ENCODE results near the gene JAM3. TPM values are rescaled to one million over a fixed set of nuclear protein-coding genes. Genes with fewer than 3 reads are reported as not detected.

Gene JAM3
- total and polyA plus RNA-seq, 10 of the 15 experiments (the other 5 are each of a cell fraction or from before 2014, with no cell fraction given), result 0.04 to 1.1 (median 0.32) TPM; not detected in 1

DNA sequence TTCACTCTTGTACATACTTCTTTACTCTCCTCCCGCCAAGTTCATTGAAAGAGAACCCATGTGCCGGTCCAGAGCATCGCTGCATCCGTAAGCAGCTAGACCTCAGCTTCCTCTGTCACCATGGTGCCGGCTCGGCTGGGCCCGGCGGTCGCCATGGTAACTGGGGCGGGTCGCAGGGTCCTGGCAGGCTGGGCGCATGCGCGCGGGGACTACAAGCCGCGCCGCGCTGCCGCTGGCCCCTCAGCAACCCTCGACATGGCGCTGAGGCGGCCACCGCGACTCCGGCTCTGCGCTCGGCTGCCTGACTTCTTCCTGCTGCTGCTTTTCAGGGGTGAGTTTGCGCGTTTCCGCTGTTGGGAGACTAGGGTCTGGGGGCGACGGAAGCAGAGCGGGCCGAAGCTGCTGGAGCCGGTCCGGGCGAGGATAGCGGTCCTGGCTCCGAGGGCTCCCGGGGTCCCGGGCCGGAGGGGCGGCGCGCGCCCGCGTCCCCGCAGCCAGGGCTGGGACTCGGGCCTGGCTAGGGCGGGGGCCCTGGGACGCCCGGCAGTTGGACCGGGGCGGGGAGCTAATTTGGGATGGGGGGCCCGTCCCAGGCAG lies at the start of gene JAM3 (continued):
- TF ChIP-seq, protein P1, sequence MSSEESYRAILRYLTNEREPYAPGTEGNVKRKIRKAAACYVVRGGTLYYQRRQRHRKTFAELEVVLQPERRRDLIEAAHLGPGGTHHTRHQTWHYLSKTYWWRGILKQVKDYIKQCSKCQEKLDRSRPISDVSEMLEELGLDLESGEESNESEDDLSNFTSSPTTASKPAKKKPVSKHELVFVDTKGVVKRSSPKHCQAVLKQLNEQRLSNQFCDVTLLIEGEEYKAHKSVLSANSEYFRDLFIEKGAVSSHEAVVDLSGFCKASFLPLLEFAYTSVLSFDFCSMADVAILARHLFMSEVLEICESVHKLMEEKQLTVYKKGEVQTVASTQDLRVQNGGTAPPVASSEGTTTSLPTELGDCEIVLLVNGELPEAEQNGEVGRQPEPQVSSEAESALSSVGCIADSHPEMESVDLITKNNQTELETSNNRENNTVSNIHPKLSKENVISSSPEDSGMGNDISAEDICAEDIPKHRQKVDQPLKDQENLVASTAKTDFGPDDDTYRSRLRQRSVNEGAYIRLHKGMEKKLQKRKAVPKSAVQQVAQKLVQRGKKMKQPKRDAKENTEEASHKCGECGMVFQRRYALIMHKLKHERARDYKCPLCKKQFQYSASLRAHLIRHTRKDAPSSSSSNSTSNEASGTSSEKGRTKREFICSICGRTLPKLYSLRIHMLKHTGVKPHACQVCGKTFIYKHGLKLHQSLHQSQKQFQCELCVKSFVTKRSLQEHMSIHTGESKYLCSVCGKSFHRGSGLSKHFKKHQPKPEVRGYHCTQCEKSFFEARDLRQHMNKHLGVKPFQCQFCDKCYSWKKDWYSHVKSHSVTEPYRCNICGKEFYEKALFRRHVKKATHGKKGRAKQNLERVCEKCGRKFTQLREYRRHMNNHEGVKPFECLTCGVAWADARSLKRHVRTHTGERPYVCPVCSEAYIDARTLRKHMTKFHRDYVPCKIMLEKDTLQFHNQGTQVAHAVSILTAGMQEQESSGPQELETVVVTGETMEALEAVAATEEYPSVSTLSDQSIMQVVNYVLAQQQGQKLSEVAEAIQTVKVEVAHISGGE (CRISPR knock-in tag; IDR thresholded peaks at IDR 0.05), result no peak
- TF ChIP-seq NFYA (IDR thresholded peaks at IDR 0.05; ENCODE audit: borderline replicate concordance, low read depth, low read length) (no peak), FOS (IDR thresholded peaks at IDR 0.05; ENCODE audit: borderline replicate concordance, extremely low read depth, insufficient read length) (no peak), POLR2A (IDR thresholded peaks at IDR 0.05; ENCODE audit: low read depth, low read length) (peak; percentile 62; the same call in 1 of the 2 replicates), CREM (IDR thresholded peaks at IDR 0.05; ENCODE audit: low read depth) (no peak), NFIC (IDR thresholded peaks at IDR 0.05; ENCODE audit: low read depth, low read length) (no peak), SP1 (IDR thresholded peaks at IDR 0.05; ENCODE audit: low read depth, low read length) (no peak), TAF1 (IDR thresholded peaks at IDR 0.05; ENCODE audit: borderline replicate concordance, low read depth, low read length) (no peak), CREB1 (IDR thresholded peaks at IDR 0.05; ENCODE audit: low read depth) (no peak), YY1 (IDR thresholded peaks at IDR 0.05; ENCODE audit: low read depth, low read length) (peak; percentile 49; the same call in 1 of the 2 replicates), STAT3 (IDR thresholded peaks at IDR 0.05; ENCODE audit: low read depth, low read length) (no peak)
- TF ChIP-seq, protein P2, sequence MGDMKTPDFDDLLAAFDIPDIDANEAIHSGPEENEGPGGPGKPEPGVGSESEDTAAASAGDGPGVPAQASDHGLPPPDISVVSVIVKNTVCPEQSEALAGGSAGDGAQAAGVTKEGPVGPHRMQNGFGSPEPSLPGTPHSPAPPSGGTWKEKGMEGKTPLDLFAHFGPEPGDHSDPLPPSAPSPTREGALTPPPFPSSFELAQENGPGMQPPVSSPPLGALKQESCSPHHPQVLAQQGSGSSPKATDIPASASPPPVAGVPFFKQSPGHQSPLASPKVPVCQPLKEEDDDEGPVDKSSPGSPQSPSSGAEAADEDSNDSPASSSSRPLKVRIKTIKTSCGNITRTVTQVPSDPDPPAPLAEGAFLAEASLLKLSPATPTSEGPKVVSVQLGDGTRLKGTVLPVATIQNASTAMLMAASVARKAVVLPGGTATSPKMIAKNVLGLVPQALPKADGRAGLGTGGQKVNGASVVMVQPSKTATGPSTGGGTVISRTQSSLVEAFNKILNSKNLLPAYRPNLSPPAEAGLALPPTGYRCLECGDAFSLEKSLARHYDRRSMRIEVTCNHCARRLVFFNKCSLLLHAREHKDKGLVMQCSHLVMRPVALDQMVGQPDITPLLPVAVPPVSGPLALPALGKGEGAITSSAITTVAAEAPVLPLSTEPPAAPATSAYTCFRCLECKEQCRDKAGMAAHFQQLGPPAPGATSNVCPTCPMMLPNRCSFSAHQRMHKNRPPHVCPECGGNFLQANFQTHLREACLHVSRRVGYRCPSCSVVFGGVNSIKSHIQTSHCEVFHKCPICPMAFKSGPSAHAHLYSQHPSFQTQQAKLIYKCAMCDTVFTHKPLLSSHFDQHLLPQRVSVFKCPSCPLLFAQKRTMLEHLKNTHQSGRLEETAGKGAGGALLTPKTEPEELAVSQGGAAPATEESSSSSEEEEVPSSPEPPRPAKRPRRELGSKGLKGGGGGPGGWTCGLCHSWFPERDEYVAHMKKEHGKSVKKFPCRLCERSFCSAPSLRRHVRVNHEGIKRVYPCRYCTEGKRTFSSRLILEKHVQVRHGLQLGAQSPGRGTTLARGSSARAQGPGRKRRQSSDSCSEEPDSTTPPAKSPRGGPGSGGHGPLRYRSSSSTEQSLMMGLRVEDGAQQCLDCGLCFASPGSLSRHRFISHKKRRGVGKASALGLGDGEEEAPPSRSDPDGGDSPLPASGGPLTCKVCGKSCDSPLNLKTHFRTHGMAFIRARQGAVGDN (IDR thresholded peaks at IDR 0.05), result no peak
- TF ChIP-seq, protein P3, sequence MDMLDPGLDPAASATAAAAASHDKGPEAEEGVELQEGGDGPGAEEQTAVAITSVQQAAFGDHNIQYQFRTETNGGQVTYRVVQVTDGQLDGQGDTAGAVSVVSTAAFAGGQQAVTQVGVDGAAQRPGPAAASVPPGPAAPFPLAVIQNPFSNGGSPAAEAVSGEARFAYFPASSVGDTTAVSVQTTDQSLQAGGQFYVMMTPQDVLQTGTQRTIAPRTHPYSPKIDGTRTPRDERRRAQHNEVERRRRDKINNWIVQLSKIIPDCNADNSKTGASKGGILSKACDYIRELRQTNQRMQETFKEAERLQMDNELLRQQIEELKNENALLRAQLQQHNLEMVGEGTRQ (IDR thresholded peaks at IDR 0.05; ENCODE audit: borderline replicate concordance, low read depth, low read length), result no peak

Data from GM12878 (cell line).